Limb (tissue), 2 donors: ENCODE data around the gene TTC21B.
A peak's percentile ranks its signal among the peaks of the same experiment; 100 is the strongest.

ENCODE experiments used
- DNase-seq, 2 donors: peaks; one replicate each; pipeline ENCODE4 v3.0.0-alpha.2; 2016; ENCODE audit errors: extremely low spot score in 2 of 2

Gene TTC21B

DNA sequence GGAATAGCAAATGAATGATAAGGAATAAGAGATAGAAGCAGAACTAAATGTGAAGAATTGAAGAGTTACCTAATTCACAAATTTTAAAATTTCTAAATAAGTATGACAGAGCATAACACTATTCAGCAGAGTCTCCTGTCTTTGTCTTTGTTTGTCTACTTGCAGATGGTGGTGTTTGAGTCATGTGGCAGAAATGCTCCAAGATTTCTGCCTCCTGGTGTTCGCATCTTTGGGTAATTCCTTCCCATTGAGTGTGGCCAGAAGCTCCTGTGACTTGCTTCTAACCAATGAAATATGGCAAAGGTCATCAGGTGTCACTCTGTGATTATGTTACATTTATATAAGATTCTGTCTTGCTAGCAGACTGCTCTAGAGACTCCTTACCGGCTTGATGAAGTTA is 114.0 kb downstream of the TTC21B start:
- DNase-seq = no peak

GRCh38 chr2:165837122-165837521 is 116.5 kb downstream of the TTC21B start:
- DNase-seq = no peak

DNA sequence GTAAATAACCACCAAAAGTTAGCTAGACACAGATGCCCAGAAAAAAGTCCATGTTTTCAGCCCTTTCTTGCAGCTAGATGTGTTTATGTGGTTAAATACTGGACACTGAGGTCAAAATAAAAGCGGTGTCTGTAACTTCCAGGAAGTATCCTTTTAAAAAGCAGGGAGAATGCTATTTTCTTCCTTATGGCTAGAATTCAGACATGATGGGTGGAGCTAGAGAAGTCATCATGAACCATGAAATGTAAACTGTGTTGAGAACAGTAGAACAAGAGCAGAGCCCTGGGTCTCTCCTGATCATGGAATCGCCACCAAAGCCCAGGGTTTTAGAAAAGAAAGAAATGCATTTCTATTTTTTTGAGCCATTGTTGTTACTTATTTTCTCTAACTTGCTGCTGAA is 118.2 kb downstream of the TTC21B start:
- DNase-seq = no peak

- no peak for DNase-seq
Measured at GRCh38 chr2:165833156-165833555, 120.4 kb downstream of the TTC21B start.

DNA sequence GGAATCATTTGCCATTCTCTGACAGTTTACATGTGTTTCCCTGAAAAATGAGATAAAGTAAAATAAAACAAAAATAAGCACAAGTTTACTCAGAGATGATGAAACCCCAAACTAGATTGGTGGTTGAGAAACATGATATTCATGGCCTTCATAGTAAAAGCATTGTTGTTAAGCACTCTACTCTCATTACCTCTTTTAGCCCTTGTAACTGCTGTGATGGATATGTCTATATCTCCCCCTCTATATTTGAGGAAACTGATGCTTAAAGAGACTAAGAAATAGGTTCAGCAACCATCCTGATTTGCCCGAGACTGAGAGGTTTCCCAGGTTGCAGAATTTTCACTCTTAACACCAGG is 125.7 kb downstream of the TTC21B start:
- no peak for DNase-seq

DNA sequence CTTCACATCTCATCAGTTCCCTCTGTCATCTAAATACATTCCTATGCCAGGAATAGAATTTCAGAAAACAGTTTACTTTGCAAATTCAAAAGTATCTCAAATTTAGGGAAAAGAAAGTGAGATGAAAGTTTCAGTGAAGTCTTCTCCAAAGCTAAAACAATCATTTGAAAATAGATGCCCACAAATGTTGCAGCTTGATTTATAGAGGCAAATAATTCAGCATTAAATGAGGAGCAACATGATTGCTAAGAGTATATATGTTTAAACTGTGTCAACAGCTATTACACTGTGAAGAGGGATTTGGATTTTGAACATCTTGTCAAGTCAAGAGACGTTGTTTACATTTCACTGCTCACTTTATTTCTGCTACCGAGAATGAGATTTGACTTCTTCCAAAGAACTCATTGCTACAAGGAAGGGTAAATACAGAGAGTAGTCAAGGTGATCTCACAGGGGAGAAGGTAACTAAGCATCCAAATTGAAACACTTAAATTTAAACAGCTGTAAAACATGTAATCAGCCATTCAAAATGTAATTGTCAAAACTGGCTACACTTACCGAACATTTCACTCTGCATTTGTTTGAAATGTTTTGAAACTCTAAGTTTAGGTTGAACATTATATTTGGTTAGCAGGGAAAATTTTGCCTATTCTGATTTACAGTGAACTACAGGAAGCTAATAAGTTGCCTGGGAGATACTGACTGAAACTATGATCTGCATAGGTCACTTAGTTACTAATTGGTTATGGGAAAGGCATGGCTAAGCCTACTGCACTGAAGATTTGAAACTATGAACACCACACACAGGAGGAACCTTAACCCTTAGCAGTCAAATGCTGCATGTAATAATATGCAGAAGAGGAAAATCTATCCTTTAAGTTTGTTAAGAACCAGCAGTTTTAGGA is 126.3 kb downstream of the TTC21B start:
- DNase-seq = no peak

GRCh38 chr2:165825041-165825440 is 128.5 kb downstream of the TTC21B start:
- DNase-seq = peak in 1 of 2 donors; percentile 17
